C4-2B (cell line): ENCODE results near the gene ZSWIM9.

Experiments
- ZFX ChIP-seq: fragments of 450-650 bp; IDR thresholded peaks from 2 replicates; pipeline ENCODE4 v1.6.1; 2017
- TF ChIP-seq, protein P1 (sequence below): fragments of 450-650 bp; conservative IDR thresholded peaks from 2 replicates; pipeline ENCODE4 v1.5.1; 2017; ENCODE audit warnings: mild to moderate bottlenecking

DNA sequence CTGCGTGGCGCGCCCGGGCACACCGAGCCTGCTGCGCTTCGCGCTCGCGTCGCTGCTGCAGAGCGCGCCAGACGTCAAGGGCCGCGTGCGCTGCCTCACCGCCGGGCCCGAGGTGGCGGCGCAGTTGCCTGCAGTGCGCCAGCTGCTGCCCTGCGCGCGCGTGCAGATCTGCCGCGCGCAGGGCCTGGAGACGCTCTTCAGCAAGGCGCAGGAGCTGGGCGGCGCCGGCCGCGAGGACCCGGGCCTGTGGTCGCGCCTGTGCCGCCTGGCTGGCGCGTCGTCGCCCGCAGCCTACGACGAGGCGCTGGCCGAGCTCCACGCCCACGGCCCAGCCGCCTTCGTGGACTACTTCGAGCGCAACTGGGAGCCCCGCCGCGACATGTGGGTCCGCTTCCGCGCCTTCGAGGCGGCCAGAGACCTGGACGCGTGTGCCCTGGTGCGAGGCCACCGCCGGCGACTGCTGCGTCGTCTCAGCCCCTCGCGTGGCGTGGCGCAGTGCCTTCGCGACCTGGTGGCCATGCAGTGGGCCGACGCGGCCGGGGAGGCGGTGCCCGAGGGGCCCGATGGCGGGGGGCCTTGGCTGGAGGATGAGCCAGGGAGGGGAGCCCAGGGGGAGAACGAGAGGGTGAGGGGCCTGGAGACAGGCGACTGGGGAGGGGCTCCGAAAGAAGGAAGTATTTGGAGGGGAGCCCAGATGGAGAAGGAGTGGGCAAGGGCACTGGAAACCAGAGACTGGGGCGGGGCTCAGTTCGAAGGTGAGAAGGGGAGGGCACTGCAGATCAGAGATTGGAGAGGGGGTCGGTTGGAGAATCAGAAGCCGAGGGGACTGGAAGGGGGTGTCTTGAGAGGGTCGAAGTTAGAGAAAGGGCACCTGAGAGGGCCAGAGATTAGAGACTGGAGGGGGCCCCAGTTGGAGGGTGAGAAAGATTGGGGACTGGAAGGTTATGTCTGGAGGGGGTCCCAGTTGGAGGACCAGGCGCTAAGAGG is 24.7 kb downstream of the ZSWIM9 start:
- TF ChIP-seq, protein P1, sequence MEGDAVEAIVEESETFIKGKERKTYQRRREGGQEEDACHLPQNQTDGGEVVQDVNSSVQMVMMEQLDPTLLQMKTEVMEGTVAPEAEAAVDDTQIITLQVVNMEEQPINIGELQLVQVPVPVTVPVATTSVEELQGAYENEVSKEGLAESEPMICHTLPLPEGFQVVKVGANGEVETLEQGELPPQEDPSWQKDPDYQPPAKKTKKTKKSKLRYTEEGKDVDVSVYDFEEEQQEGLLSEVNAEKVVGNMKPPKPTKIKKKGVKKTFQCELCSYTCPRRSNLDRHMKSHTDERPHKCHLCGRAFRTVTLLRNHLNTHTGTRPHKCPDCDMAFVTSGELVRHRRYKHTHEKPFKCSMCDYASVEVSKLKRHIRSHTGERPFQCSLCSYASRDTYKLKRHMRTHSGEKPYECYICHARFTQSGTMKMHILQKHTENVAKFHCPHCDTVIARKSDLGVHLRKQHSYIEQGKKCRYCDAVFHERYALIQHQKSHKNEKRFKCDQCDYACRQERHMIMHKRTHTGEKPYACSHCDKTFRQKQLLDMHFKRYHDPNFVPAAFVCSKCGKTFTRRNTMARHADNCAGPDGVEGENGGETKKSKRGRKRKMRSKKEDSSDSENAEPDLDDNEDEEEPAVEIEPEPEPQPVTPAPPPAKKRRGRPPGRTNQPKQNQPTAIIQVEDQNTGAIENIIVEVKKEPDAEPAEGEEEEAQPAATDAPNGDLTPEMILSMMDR: no peak
- TF ChIP-seq ZFX: no peak
